ENCODE data around the gene TFAP2A.

The TFAP2A gene

GRCh38 chr6:10412461-10413261 lies 2.2 kb downstream of the TFAP2A start:
- peak; percentile 26 for DNase-seq

GRCh38 chr6:10411971-10412460 lies 2.9 kb downstream of the TFAP2A start:
- peak; percentile 44 for DNase-seq

GRCh38 chr6:10411131-10411970 lies 3.5 kb downstream of the TFAP2A start:
- peak; percentile 16 for DNase-seq

GRCh38 chr6:10410207-10411050 lies 4.4 kb downstream of the TFAP2A start:
- no peak for DNase-seq

GRCh38 chr6:10409731-10410206 lies 5.1 kb downstream of the TFAP2A start:
- no peak for DNase-seq

GRCh38 chr6:10409233-10409721 lies 5.6 kb downstream of the TFAP2A start:
- no peak for DNase-seq

GRCh38 chr6:10408457-10408856 lies 6.4 kb downstream of the TFAP2A start:
- no peak for DNase-seq

GRCh38 chr6:10407674-10408054 lies 7.2 kb downstream of the TFAP2A start:
- DNase-seq, result no peak

- DNase-seq, result no peak
Observed at GRCh38 chr6:10407018-10407673, 7.7 kb downstream of the TFAP2A start.

GRCh38 chr6:10406556-10406955 lies 8.3 kb downstream of the TFAP2A start:
- no peak for DNase-seq

GRCh38 chr6:10405513-10405900 lies 9.4 kb downstream of the TFAP2A start:
- no peak for DNase-seq

- DNase-seq, result no peak
Observed at GRCh38 chr6:10404799-10405512, 9.9 kb downstream of the TFAP2A start.

GRCh38 chr6:10404107-10404798 lies 10.6 kb downstream of the TFAP2A start:
- peak; percentile 92 for DNase-seq

GRCh38 chr6:10403385-10404106 lies 11.3 kb downstream of the TFAP2A start:
- no peak for DNase-seq

GRCh38 chr6:10402648-10403311 lies 12.1 kb downstream of the TFAP2A start:
- no peak for DNase-seq

GRCh38 chr6:10401632-10402223 lies 13.1 kb downstream of the TFAP2A start:
- no peak for DNase-seq

GRCh38 chr6:10401004-10401536 lies 13.8 kb downstream of the TFAP2A start:
- no peak for DNase-seq

GRCh38 chr6:10400330-10400729 lies 14.5 kb downstream of the TFAP2A start:
- no peak for DNase-seq

GRCh38 chr6:10399451-10399850 lies 15.4 kb downstream of the TFAP2A start:
- DNase-seq, result no peak
